Esophagus (tissue), 2 donors: ENCODE results near the gene HSD17B3. TPM values are rescaled to one million over a fixed set of nuclear protein-coding genes. Genes with fewer than 3 reads are reported as not detected.
"Not testable (repeated sequence)": the region's sequence is repeated elsewhere in the genome, so short reads cannot be mapped to it uniquely, and the experiment has no call there.

ENCODE experiments used
- H3K27ac ChIP-seq, 2 donors: one replicate each; pipeline ENCODE4 v1.5.1; 2013; ENCODE audit warnings: low read depth in 2 of 2, mild to moderate bottlenecking in 2 of 2, inconsistent platforms in 1 of 2, low read length in 1 of 2, moderate library complexity in 1 of 2
- H3K27me3 ChIP-seq, 2 donors: one replicate each; pipeline ENCODE4 v1.6.1; 2013; ENCODE audit warnings: low read length in 2 of 2, control low read depth in 1 of 2, mild to moderate bottlenecking in 1 of 2; ENCODE audit not compliant: insufficient read depth in 2 of 2, control insufficient read depth in 1 of 2
- H3K36me3 ChIP-seq, 2 donors: one replicate each; pipeline ENCODE4 v1.6.1; 2013; ENCODE audit warnings: low read length in 1 of 2; ENCODE audit not compliant: control insufficient read depth in 2 of 2, insufficient read depth in 2 of 2
- H3K4me1 ChIP-seq, 2 donors: one replicate each; pipeline ENCODE4 v1.6.1; 2013; ENCODE audit warnings: low read length in 1 of 2; ENCODE audit not compliant: control insufficient read depth in 2 of 2, insufficient read depth in 2 of 2
- H3K4me3 ChIP-seq, 2 donors: one replicate each; pipeline ENCODE4 v1.5.1; 2013; ENCODE audit warnings: low read length in 2 of 2, mild to moderate bottlenecking in 2 of 2, low read depth in 1 of 2, moderate library complexity in 1 of 2
- H3K9me3 ChIP-seq, 2 donors: one replicate each; pipeline ENCODE4 v1.6.1; 2013; ENCODE audit warnings: mild to moderate bottlenecking in 2 of 2, low read depth in 1 of 2, low read length in 1 of 2, moderate library complexity in 1 of 2; ENCODE audit not compliant: control insufficient read depth in 2 of 2, insufficient read depth in 1 of 2
- WGBS, 2 donors: extraction: QIAGEN DNeasy Blood & Tissue Kit; methylation state at CpG; one replicate each; pipeline ENCODE4 v1.1.7; 2013; 5-methylcytosine and 5-hydroxymethylcytosine counted together
- polyA plus RNA-seq, 2 donors: library from polyadenylated mRNA; stranded (reverse); fragments of 200-250 nt; gene quantifications; one replicate each; pipeline ENCODE4 v1.2.3, GENCODE V29; 2013
- donor health status: healthy with polysubstance abuse.
- donor health status: Bipolar disorder and iron deficiency.

Gene HSD17B3
- polyA plus RNA-seq, 2 donors = 0.58 to 0.90 TPM

DNA sequence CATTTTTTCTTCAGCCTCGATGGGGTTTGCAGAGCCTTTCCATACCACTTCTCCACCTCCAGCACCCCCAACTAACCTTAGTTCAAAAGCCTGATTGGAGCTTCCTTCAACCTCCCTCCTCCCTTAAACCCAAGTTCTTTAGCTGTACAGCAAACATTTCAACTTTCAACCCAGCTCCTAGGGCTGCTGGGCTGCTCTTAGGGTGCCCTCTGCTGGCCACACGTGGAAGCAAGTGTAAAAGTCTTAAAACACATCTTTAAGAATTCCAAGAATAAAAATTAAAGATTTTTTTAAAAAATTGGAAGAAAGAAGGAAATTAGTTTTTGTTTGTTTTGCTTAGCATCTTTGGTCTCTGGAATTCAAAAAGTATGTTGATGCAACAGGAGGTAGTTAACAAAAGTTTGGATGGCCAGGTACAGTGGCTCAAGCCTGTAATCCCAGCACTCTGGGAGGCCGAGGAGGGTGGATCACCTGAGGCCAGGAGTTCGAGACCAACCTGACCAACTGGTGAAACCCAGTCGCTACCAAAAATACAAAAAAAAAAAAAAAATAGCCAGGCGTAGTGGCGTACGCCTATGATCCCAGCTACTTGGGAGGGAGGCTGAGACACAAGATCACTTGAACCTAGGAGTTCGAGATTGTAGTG lies 15.5 kb upstream of the HSD17B3 start:
- no peak overlapping the region for H3K4me3 ChIP-seq
- peaks cover 0 to 3% of the 10 kb centered on the region in 2 donors for H3K36me3 ChIP-seq
- no peaks in the 10 kb centered on the region for H3K27me3 ChIP-seq
- H3K27ac ChIP-seq = no peak overlapping the region
- peaks cover 3 to 4% of the 10 kb centered on the region in 2 donors for H3K9me3 ChIP-seq
- H3K4me1 ChIP-seq = no peaks in the 10 kb centered on the region
- WGBS, 2 donors = 48 to 61% methylated on average over 9 of the region's 9 CpGs

GRCh38 chr9:96309850-96310249 lies 7.9 kb upstream of the HSD17B3 start:
- no peaks in the 10 kb centered on the region for H3K4me1 ChIP-seq
- no peak overlapping the region for H3K4me3 ChIP-seq
- peaks cover 3 to 4% of the 10 kb centered on the region in 2 donors for H3K9me3 ChIP-seq
- no peaks in the 10 kb centered on the region for H3K36me3 ChIP-seq
- no peaks in the 10 kb centered on the region for H3K27me3 ChIP-seq
- H3K27ac ChIP-seq = no peak overlapping the region
- WGBS, 2 donors = 91 to 92% methylated on average over 7 of the region's 7 CpGs

- not testable (repeated sequence) for H3K27me3 ChIP-seq, H3K9me3 ChIP-seq, H3K36me3 ChIP-seq, H3K4me3 ChIP-seq, H3K4me1 ChIP-seq, H3K27ac ChIP-seq
- WGBS, 2 donors = 95 to 97% methylated on average over 6 of the region's 6 CpGs
These were observed 5.0 kb upstream of the HSD17B3 start for GRCh38 chr9:96306958-96307357.

DNA sequence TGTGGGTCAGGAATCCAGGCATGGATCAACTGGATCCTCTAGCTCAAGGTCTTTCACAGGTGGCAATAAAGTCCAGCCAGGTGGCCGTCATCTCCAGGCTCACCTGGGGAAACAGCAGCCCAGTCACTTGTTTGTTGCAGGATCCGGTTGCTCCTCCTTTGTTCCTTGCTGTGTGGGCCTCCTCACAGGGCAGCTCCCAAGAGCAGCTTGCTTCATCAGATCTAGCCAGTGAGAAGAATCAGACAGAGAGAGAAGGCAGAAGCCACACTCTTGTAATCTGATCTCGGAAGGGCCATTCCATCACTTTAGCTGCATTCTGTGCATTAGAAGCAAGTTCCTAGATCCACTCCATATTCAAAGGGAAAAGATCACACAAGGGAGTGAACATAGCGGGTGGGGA lies 3.2 kb upstream of the HSD17B3 start:
- Histone ChIP-seq H3K36me3 (no peaks in the 10 kb centered on the region), H3K9me3 (no peaks in the 10 kb centered on the region), H3K27ac (no peak overlapping the region), H3K4me1 (peaks cover 0 to 2% of the 10 kb centered on the region in 2 donors), H3K4me3 (no peak overlapping the region), H3K27me3 (no peaks in the 10 kb centered on the region)
- WGBS, 2 donors = 62 to 83% methylated on average over 4 of the region's 4 CpGs

- no peak overlapping the region for H3K4me3 ChIP-seq
- no peak overlapping the region for H3K27ac ChIP-seq
- H3K36me3 ChIP-seq = no peaks in the 10 kb centered on the region
- peaks cover 0 to 2% of the 10 kb centered on the region in 2 donors for H3K4me1 ChIP-seq
- H3K9me3 ChIP-seq = no peaks in the 10 kb centered on the region
- no peaks in the 10 kb centered on the region for H3K27me3 ChIP-seq
These were observed 2.3 kb upstream of the HSD17B3 start for GRCh38 chr9:96304230-96304629.

GRCh38 chr9:96299823-96300222 lies 2.2 kb downstream of the HSD17B3 start:
- Histone ChIP-seq H3K4me3 (no peak overlapping the region), H3K27me3 (no peaks in the 10 kb centered on the region), H3K9me3 (no peaks in the 10 kb centered on the region), H3K27ac (no peak overlapping the region), H3K4me1 (peaks cover 0 to 2% of the 10 kb centered on the region in 2 donors), H3K36me3 (no peaks in the 10 kb centered on the region)
- 59 to 75% methylated on average over 4 of the region's 4 CpGs for WGBS, 2 donors

- H3K4me1 ChIP-seq = no peaks in the 10 kb centered on the region
- H3K9me3 ChIP-seq = no peaks in the 10 kb centered on the region
- no peak overlapping the region for H3K27ac ChIP-seq
- no peaks in the 10 kb centered on the region for H3K36me3 ChIP-seq
- H3K27me3 ChIP-seq = no peaks in the 10 kb centered on the region
- 88 to 89% methylated on average over 3 of the region's 3 CpGs for WGBS, 2 donors
- no peak overlapping the region for H3K4me3 ChIP-seq
These were observed 7.8 kb downstream of the HSD17B3 start for GRCh38 chr9:96294159-96294545.

DNA sequence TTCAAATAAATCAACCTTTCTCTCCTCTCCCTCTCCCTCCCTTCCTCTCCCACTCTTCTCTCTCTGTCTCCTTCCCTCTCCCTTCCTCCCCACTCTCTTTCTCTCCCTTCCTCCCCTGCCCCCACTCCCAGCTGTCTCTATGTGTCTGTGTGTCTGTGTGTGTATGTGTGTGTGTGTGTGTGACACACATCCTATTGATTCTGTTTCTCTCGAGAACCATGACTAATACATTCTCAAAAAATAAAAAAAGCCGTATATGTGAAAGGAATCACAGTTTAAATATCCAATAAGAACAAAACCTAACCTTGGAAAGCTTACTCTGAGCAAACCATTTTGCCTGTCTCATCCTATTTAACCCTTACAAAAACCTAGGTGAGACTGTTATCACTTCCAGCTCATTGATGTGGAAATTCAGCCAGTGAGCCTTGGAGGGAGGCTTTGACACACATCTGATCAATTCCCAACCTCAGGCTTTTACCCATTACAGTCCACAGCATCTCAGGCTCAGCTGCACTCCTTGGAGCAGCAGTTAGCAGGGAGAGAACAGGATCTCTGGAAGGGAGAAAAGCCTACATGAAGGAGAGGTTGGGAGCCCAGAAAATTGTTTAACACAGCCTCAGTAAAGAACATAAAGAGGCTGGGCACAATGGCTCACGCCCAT lies 8.3 kb downstream of the HSD17B3 start:
- H3K9me3 ChIP-seq = no peaks in the 10 kb centered on the region
- WGBS, 2 donors = 49 to 63% methylated on average over 3 of the region's 3 CpGs
- no peaks in the 10 kb centered on the region for H3K4me1 ChIP-seq
- no peak overlapping the region for H3K4me3 ChIP-seq
- no peaks in the 10 kb centered on the region for H3K27me3 ChIP-seq
- no peaks in the 10 kb centered on the region for H3K36me3 ChIP-seq
- H3K27ac ChIP-seq = no peak overlapping the region

- Histone ChIP-seq H3K36me3 (no peaks in the 10 kb centered on the region), H3K4me1 (no peaks in the 10 kb centered on the region), H3K9me3 (no peaks in the 10 kb centered on the region), H3K4me3 (no peak overlapping the region), H3K27ac (no peak overlapping the region), H3K27me3 (no peaks in the 10 kb centered on the region)
- 94 to 100% methylated on average over 2 of the region's 2 CpGs for WGBS, 2 donors
These were observed 12.6 kb downstream of the HSD17B3 start for GRCh38 chr9:96289392-96289791.

DNA sequence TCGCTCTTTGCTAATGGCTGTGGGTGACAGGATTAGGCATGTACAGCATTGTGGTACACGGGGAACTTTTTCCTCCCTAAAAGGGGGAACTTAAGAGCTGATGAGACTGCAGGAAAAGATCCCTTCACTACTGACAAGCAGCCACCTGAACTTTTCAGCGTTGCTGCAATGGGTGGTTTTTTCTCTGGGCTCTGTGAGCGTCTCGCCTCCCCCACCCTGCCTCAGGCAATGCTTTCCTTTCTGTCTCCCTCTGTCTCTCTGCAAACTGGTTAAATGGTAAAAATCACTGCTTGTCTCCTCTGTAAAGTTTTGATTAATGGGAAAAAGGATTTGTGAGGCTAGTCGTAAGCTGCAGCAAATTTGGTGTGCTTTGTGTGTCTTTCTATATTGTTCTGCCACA lies 20.3 kb downstream of the HSD17B3 start:
- H3K4me1 ChIP-seq = no peaks in the 10 kb centered on the region
- H3K36me3 ChIP-seq = no peaks in the 10 kb centered on the region
- WGBS, 2 donors = 58 to 66% methylated on average over 6 of the region's 6 CpGs
- no peaks in the 10 kb centered on the region for H3K9me3 ChIP-seq
- no peak overlapping the region for H3K27ac ChIP-seq
- no peaks in the 10 kb centered on the region for H3K27me3 ChIP-seq
- H3K4me3 ChIP-seq = no peak overlapping the region
